ENCODE data around the gene GREB1. TPM values are rescaled to one million over a fixed set of nuclear protein-coding genes. Genes with fewer than 3 reads are reported as not detected.

The GREB1 gene
- total RNA-seq, 4 donors from 2014 or later = 3.1 to 8.8 (median 6.5) TPM

DNA sequence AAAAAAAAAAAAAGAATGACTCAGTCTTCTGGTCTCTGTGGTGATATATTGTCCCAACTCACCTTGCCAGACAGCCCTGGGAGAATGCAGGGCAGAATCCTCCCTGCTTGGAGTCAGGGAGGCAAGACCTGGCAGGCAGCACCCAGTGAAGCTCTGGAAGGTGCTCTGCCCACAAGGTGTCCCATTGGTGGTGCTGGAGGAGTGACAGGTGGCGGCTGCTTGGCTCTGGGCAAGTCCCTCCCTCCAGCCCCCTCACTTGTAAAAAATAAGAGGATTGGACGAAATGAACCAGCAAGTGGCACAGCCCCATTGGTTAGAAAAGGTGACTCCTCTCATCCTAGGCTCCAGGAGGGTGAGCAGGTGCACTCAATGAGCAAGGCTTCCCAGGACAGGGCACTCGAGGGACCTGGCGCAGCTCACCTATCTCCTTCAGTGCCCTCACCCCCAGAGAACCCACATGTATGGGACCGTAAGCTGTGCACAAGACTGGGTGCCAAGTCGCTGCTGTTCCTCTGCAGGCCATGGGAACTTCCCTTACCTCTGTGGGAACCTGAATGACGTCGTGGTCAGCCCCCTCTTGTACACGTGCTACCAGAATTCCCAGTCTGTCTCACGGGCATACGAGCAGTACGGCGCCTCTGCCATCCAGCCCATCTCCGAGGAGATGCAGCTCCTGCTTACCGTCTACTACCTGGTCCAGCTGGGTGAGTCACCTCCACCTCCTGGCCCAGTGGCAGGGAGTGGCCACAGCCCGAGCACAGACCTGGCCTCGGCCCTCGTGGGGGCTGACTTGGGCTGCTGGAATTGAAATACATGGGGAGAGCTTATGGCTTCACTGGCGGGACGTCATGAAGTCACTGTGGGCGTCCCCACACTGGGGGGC, 54.6 kb downstream of the GREB1 start:
- peaks cover 25% of the 10 kb centered on the region for H3K27me3 ChIP-seq
- peaks cover 0 to 12% (median 6%) of the 10 kb centered on the region in 3 donors for H3K4me1 ChIP-seq
- TF ChIP-seq, protein P1, sequence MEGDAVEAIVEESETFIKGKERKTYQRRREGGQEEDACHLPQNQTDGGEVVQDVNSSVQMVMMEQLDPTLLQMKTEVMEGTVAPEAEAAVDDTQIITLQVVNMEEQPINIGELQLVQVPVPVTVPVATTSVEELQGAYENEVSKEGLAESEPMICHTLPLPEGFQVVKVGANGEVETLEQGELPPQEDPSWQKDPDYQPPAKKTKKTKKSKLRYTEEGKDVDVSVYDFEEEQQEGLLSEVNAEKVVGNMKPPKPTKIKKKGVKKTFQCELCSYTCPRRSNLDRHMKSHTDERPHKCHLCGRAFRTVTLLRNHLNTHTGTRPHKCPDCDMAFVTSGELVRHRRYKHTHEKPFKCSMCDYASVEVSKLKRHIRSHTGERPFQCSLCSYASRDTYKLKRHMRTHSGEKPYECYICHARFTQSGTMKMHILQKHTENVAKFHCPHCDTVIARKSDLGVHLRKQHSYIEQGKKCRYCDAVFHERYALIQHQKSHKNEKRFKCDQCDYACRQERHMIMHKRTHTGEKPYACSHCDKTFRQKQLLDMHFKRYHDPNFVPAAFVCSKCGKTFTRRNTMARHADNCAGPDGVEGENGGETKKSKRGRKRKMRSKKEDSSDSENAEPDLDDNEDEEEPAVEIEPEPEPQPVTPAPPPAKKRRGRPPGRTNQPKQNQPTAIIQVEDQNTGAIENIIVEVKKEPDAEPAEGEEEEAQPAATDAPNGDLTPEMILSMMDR (IDR thresholded peaks at IDR 0.05) = no peak
- TF ChIP-seq POLR2AphosphoS5 (IDR thresholded peaks at IDR 0.05) (no peak), POLR2A (IDR thresholded peaks at IDR 0.05) (no peak), EP300 (IDR thresholded peaks at IDR 0.05) (no peak)
- ATAC-seq = no peak
- no peak overlapping the region for H3K4me3 ChIP-seq
- 86 to 96% methylated on average over 4 to 7 of the region's 21 CpGs for WGBS, 2 donors (ENCODE audit: low coverage in 1 of 2)
- H3K36me3 ChIP-seq = no peaks in the 10 kb centered on the region
- H3K27ac ChIP-seq = no peak overlapping the region
- no peaks in the 10 kb centered on the region for H3K9me3 ChIP-seq

DNA sequence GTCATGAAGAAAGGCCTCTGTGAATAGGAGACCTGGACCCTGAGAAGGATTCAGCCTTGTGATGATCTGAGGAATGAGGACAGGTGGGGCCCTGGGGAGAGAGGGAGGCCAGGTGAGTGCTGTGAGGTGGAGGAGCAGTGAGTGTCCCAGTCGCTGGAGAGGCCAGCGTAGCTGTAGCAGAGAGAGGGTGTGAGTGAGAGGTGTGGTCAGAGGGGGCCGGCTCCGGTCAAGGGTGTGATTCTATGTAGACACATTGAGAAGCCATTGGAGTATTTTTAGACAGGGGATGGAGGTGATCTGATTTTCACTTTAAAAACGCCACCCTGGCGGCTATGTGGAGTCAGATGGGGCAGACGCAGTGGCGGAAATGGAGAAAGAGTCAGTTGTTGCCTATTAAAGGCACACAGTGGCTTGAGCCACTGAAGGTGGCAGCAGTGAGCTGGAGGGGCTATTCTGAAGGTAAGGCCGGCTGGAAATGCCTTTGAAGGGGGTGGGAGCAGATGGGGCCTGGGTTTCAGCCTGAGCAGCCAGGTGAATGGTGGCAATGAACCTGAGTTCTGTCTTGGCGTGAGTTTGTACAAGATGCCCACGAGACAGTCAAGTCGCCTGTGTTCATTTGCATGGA, 55.6 kb downstream of the GREB1 start:
- no peak for ATAC-seq
- WGBS, 2 donors (ENCODE audit: low coverage in 1 of 2) = 86 to 89% methylated on average over 4 to 10 of the region's 12 CpGs
- Histone ChIP-seq H3K4me1 (peaks cover 0 to 2% (median 0%) of the 10 kb centered on the region in 3 donors), H3K9me3 (no peaks in the 10 kb centered on the region), H3K4me3 (no peak overlapping the region), H3K27me3 (peaks cover 25% of the 10 kb centered on the region), H3K36me3 (no peaks in the 10 kb centered on the region), H3K27ac (no peak overlapping the region)
- TF ChIP-seq EP300 (IDR thresholded peaks at IDR 0.05) (no peak), POLR2A (IDR thresholded peaks at IDR 0.05) (no peak), POLR2AphosphoS5 (IDR thresholded peaks at IDR 0.05) (no peak)
- TF ChIP-seq, protein P1 (IDR thresholded peaks at IDR 0.05) = no peak

DNA sequence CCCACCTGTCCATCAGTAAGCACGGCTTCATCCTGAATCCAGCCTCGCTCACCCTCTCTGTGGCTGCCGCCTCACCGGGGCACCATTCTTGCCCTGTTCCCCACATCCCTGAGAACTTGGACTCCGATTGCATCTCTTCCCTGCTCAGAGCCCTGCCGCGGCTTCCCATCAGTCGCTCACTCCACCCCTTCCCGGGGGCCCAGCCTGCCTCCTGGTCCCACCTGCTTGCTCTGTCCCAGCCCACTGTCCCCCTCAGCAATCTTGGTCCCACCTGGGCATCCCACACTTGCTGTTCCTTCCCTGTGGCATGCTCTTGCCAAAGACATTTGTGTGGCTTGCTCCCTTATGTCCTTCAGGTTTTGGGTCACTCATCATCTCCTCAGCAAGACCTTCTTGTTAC, 56.3 kb downstream of the GREB1 start:
- ATAC-seq = no peak
- no peaks in the 10 kb centered on the region for H3K9me3 ChIP-seq
- no peak overlapping the region for H3K27ac ChIP-seq
- peaks cover 24% of the 10 kb centered on the region for H3K27me3 ChIP-seq
- no peaks in the 10 kb centered on the region for H3K4me1 ChIP-seq
- 81 to 97% methylated on average over 8 to 9 of the region's 9 CpGs for WGBS, 2 donors (ENCODE audit: low coverage in 1 of 2)
- no peak for TF ChIP-seq POLR2A (IDR thresholded peaks at IDR 0.05)
- no peak for TF ChIP-seq EP300 (IDR thresholded peaks at IDR 0.05)
- TF ChIP-seq, protein P1 (IDR thresholded peaks at IDR 0.05) = no peak
- no peak for TF ChIP-seq POLR2AphosphoS5 (IDR thresholded peaks at IDR 0.05)
- peaks cover 0 to 1% of the 10 kb centered on the region in 2 donors for H3K36me3 ChIP-seq
- no peak overlapping the region for H3K4me3 ChIP-seq

DNA sequence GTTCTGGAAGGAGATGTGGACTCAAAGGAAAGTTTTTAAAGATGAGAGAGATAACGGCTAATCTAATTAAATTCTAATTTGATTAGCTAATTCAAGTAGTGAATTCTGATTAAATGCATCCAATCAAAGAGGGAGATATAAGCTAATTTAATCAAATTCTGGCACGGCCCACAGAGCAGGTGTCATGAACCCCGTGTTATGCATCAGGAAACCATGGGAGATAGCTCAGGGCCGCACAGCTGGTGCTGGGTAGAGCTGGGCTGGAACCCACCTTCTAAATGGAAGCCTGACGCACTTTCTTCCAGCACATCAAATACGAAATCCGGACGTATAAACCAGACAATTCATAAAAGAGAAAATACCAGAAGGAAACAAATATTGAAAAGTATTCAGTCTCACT, 57.2 kb downstream of the GREB1 start:
- ATAC-seq = no peak
- Histone ChIP-seq H3K27me3 (peaks cover 15% of the 10 kb centered on the region), H3K9me3 (no peaks in the 10 kb centered on the region), H3K36me3 (peaks cover 0 to 6% of the 10 kb centered on the region in 2 donors), H3K4me1 (no peaks in the 10 kb centered on the region), H3K27ac (no peak overlapping the region), H3K4me3 (no peak overlapping the region)
- TF ChIP-seq POLR2AphosphoS5 (IDR thresholded peaks at IDR 0.05) (no peak), POLR2A (IDR thresholded peaks at IDR 0.05) (no peak), EP300 (IDR thresholded peaks at IDR 0.05) (no peak)
- TF ChIP-seq, protein P1 (IDR thresholded peaks at IDR 0.05) = no peak
- 89 to 92% methylated on average over 5 to 8 of the region's 8 CpGs for WGBS, 2 donors (ENCODE audit: low coverage in 1 of 2)

Data from gastroesophageal sphincter (tissue), 4 donors.